ENCODE data around the gene GPR152. TPM values are rescaled to one million over a fixed set of nuclear protein-coding genes. Genes with fewer than 3 reads are reported as not detected.

The GPR152 gene
- polyA plus RNA-seq, 3 donors, result not detected

DNA sequence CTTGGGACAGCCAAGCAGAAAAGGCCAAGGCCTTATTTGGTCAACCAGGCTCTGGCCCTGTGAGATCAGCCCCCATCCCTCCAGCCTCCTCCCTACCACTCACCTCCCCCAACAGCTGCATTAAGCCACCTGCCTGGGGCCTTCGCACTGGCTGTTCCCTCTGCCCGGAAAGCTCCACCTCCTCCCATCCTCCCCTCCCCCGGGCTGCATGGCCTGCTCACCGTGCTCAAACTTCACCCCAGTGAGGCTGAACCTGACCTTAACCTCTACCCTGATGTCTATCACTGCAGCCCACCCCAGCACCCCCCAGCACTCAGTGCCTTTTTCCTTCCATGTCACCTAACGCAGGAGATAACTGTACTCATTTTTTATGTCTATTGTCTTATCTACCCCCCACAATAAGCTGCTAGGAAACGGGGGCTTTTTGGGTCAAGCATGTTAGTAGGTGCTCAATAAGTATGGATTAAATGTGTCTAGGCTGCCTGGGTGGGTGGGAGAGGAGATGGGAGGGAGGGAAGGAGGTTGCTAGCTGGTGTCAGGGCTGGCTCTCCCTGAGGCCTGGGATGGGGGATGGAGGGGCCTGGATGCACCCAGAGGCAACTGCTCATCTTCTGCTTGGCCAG is 16.0 kb downstream of the GPR152 start:
- Histone ChIP-seq H3K27ac (ENCODE audit: low read depth in 1 of 2, low read length in 2 of 2) (no peak overlapping the region), H3K36me3 (replicated peaks in 1 of 2; ENCODE audit: control insufficient read depth in 1 of 2, insufficient read depth in 2 of 2, low read length in 2 of 2) (peaks cover 47 to 86% of the 10 kb centered on the region in 2 donors), H3K4me1 (ENCODE audit: control insufficient read depth in 1 of 2, insufficient read depth in 2 of 2, low read length in 2 of 2) (peaks cover 14 to 39% of the 10 kb centered on the region in 2 donors), H4K20me1 (ENCODE audit: insufficient read depth, low read length) (peaks cover 76% of the 10 kb centered on the region), H3K9ac (ENCODE audit: insufficient read depth, low read length, poor library complexity, severe bottlenecking) (no peak overlapping the region), H3K9me3 (replicated peaks in 1 of 2; ENCODE audit: control insufficient read depth in 1 of 2, insufficient read depth in 1 of 2, low read length in 2 of 2) (no peaks in the 10 kb centered on the region), H3K27me3 (ENCODE audit: control insufficient read depth in 2 of 2, insufficient read depth in 2 of 2, low read length in 2 of 2) (no peaks in the 10 kb centered on the region), H3K79me2 (ENCODE audit: insufficient read depth, low read length) (no peaks in the 10 kb centered on the region), H3K4me3 (replicated peaks in 1 of 3; ENCODE audit: low read depth in 2 of 3, low read length in 3 of 3) (no peak overlapping the region), H3K4me2 (replicated peaks; ENCODE audit: extremely low read depth, low read length, poor library complexity, severe bottlenecking) (no peak overlapping the region), H2AFZ (ENCODE audit: insufficient read depth, low read depth, low read length, poor library complexity, severe bottlenecking) (no peak overlapping the region)
- no peak for DNase-seq
- H3K36me3 Mint-ChIP-seq, result peaks cover 51 to 64% of the 10 kb centered on the region in 2 donors
- TF ChIP-seq CTCF (IDR thresholded peaks at IDR 0.05), result no peak
- H3K4me1 Mint-ChIP-seq, result peaks cover 33% of the 10 kb centered on the region
- 3% methylated on average over 4 of the region's 6 CpGs for WGBS (ENCODE audit: insufficient coverage)
- peak overlapping the region in 1 of 2 donors; percentile 64 for H3K4me3 Mint-ChIP-seq
- no peaks in the 10 kb centered on the region for H3K27me3 Mint-ChIP-seq (ENCODE audit: low read depth in 3 of 3)
- H3K9me3 Mint-ChIP-seq, result no peaks in the 10 kb centered on the region
- H3K27ac Mint-ChIP-seq, result peak overlapping the region in 1 of 7 donors; percentile 37
- intact Hi-C loops (cut with micrococcal nuclease), result no loop called here

- no peak overlapping the region for H3K27ac Mint-ChIP-seq
- no peak for DNase-seq
- H3K4me1 Mint-ChIP-seq, result peaks cover 29% of the 10 kb centered on the region
- TF ChIP-seq CTCF (IDR thresholded peaks at IDR 0.05), result no peak
- no peaks in the 10 kb centered on the region for H3K27me3 Mint-ChIP-seq (ENCODE audit: low read depth in 3 of 3)
- peaks cover 53 to 85% of the 10 kb centered on the region in 2 donors for H3K36me3 ChIP-seq (replicated peaks in 1 of 2; ENCODE audit: control insufficient read depth in 1 of 2, insufficient read depth in 2 of 2, low read length in 2 of 2)
- H2AFZ ChIP-seq (ENCODE audit: insufficient read depth, low read depth, low read length, poor library complexity, severe bottlenecking), result no peak overlapping the region
- peaks cover 46 to 64% of the 10 kb centered on the region in 2 donors for H3K36me3 Mint-ChIP-seq
- H3K9me3 ChIP-seq (replicated peaks in 1 of 2; ENCODE audit: control insufficient read depth in 1 of 2, insufficient read depth in 1 of 2, low read length in 2 of 2), result no peaks in the 10 kb centered on the region
- no peaks in the 10 kb centered on the region for H3K79me2 ChIP-seq (ENCODE audit: insufficient read depth, low read length)
- no peak overlapping the region for H3K27ac ChIP-seq (ENCODE audit: low read depth in 1 of 2, low read length in 2 of 2)
- H3K9ac ChIP-seq (ENCODE audit: insufficient read depth, low read length, poor library complexity, severe bottlenecking), result peak overlapping the region; percentile 4
- 91% methylated on average over 38 of the region's 38 CpGs for WGBS (ENCODE audit: insufficient coverage)
- intact Hi-C loops (cut with micrococcal nuclease), result no loop called here
- no peak overlapping the region for H3K4me3 ChIP-seq (replicated peaks in 1 of 3; ENCODE audit: low read depth in 2 of 3, low read length in 3 of 3)
- H3K27me3 ChIP-seq (ENCODE audit: control insufficient read depth in 2 of 2, insufficient read depth in 2 of 2, low read length in 2 of 2), result no peaks in the 10 kb centered on the region
- peaks cover 70% of the 10 kb centered on the region for H4K20me1 ChIP-seq (ENCODE audit: insufficient read depth, low read length)
- peaks cover 14 to 32% of the 10 kb centered on the region in 2 donors for H3K4me1 ChIP-seq (ENCODE audit: control insufficient read depth in 1 of 2, insufficient read depth in 2 of 2, low read length in 2 of 2)
- H3K4me3 Mint-ChIP-seq, result peak overlapping the region in 1 of 2 donors; percentile 24
- no peaks in the 10 kb centered on the region for H3K9me3 Mint-ChIP-seq
- no peak overlapping the region for H3K4me2 ChIP-seq (replicated peaks; ENCODE audit: extremely low read depth, low read length, poor library complexity, severe bottlenecking)
These were observed 16.6 kb downstream of the GPR152 start for GRCh38 chr11:67435727-67436458.

Measured in CD14-positive monocyte (primary cell).